Fibroblast of skin of left quadriceps (primary cell): Measurements from ENCODE around the gene LTB.
"Not testable (repeated sequence)": the region's sequence is repeated elsewhere in the genome, so short reads cannot be mapped to it uniquely, and the experiment has no call there.

ENCODE experiments used
- DNase-seq, 2 experiments: peaks; one replicate each; pipeline ENCODE4 v3.0.0-alpha.2; 2013; ENCODE audit warnings: low read depth in 2 of 2

LTB gene

DNA sequence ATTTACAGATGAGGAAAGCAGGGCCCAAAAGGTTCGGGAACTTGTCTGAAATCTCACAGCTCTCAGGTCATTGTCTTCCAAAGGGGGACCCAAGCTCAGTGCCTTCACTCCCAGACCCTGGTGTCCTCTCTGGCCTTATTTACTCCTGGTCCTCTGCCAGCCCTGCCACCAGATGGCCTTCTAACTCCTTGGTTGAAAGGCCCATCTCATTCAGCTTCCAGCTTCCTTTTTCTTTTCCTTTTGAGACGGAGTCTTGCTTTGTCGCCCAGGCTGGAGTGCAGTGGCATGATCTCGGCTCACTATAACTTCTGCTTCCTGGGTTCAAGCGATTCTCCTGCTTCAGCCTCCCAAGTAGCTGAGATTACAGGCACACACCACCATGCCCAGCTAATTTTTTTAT lies 30.9 kb downstream of the LTB start:
- not testable (repeated sequence) for DNase-seq

DNA sequence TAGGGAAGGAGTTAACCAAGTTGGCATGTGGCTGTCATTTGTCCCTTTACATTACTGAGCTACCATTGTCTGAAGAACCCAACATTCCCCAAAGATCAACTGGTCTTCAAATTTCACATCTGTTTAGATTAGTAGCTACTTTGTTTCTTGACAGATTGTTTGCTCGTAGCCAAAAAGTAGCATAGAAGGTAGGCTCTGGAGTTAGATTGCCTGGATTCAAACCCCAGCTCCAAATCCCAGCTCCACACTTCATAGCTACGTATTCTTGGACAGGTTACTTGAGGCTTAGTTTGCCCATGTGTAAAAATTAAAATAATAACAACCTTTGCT lies 33.7 kb downstream of the LTB start:
- DNase-seq: no peak

DNA sequence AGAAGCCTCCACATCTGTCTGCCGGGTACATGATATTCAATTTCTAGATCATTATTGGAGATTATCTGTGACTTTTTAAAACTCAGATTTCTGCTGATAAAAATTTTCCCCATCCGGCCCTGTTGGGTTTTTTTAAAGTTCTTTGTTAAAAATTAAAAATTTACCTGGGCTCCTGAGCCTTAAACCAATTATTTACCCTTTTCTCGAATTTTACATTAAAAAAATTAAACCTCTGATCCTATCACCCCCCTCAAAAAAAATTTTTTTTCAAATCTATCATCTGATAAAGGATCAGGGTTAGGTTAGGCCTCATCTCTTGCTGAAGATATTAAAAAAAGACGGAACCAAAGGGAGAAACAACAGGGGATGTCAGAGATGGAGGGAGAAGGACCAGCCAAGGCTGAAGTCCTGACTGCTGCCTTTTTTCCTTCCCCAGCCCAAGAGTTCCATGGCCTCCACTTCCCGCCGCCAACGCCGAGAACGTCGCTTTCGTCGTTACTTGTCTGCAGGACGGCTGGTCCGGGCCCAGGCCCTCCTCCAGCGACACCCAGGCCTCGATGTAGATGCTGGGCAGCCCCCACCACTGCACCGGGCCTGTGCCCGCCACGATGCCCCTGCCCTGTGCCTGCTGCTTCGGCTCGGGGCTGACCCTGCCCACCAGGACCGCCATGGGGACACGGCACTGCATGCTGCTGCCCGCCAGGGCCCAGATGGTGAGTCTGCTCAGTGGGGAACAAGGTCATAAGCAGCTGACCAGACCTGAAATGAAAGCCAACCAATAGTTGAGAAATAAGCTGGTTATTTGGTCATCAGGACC lies 34.3 kb downstream of the LTB start:
- no peak for DNase-seq

DNA sequence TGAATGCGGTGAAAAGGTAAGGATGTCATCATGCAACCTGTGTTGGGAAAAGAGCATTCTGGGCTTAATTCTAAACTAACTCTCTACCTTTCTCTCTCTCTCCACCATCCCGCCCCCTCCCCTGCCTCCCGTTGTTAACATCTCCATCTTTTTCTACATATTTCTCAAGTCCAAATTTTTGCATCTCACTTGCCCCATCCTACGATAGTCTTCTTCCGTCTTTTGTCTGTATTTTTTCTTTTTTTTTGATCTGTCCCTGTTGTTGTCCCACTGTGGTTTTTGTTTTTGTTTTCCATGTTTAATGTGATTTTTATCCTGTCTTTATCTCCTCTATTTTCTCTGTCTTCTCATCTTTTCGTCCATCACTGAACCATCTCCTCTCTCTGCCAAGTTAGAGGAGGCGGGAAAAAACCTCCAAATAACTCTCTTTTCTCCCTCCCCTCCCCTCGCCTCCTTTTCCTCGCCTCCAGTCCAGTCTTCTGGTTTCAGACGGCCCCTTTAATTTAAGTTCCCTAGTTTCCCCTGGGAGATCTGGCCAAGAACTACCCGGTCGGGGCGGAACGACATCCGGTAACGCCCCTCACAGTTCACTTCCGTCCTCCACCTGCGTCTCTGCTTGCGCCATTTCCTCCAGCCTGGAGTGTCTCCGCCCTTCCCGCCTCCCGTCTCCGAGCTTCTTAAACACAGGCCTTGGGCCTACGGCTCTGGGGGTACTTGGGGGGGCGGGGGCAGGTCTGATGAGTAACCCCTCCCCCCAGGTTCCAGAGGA lies 35.1 kb downstream of the LTB start, which contains the start of gene NFKBIL1:
Gene NFKBIL1, plus strand, starts transcription at position 651 of the 769 bp plus-strand sequence. Its CDS starts 87 bp downstream, at position 738.
- peak; percentile 96 to 97 for DNase-seq

- DNase-seq: peak; percentile 88
Observed at GRCh38 chr6:31546339-31546957, 35.8 kb downstream of the LTB start, which contains the start of gene ATP6V1G2. Gene ATP6V1G2 (minus strand): TSS chr6:31546608. CDS start chr6:31546559, 49 bp downstream.

- DNase-seq: no peak
Observed at GRCh38 chr6:31545291-31545690, 36.9 kb downstream of the LTB start.

GRCh38 chr6:31544676-31545075 lies 37.5 kb downstream of the LTB start:
- DNase-seq: no peak

GRCh38 chr6:31543639-31544038 lies 38.6 kb downstream of the LTB start:
- DNase-seq: no peak

DNA sequence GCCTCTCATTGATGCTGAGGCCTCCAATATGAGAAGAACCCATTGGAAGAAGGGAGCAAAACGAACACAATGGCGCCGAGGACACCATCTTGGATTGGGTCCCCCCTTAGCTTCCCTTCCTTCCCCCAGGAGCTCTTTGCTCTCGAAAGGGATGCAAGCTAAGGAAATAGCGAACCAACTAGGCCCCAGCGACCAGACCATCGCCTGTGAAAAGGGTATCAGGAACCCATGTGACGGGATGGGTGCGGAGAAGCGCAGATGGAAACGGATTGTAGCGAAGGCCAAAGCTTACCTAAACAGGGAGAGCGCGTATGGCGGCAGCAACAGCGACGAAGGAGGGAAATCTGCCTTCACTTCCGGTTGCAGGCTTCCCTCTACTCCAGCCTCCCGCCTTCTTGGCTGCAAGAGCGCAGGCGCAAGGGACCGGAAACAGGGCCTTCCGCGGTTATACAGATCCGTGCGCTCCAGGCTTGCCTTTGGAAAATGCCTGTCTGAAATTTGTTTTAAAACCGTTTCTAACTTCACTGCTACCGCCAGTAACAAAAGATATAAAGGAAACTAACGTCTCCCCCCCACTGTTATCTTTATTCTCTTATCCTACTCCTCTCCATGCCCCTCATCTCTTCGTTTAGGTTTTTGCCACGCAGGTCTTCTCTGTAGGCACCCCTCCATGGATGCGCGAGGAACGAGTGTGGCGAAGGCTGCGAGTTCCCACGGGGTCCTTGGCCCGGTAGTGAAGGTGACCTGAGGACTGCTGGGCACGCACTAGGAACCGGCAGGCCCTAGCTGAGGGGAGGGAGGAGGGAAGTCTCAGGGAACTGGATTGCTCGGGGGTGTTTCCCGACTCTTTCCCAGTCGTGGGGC lies 40.3 kb downstream of the LTB start, which contains the start of gene DDX39B:
Gene DDX39B, minus strand, starts transcription at position 346 of the 864 bp plus-strand sequence. CDS start 1,471 bp downstream, outside the sequence.
- peak; percentile 93 to 94 for DNase-seq

DNA sequence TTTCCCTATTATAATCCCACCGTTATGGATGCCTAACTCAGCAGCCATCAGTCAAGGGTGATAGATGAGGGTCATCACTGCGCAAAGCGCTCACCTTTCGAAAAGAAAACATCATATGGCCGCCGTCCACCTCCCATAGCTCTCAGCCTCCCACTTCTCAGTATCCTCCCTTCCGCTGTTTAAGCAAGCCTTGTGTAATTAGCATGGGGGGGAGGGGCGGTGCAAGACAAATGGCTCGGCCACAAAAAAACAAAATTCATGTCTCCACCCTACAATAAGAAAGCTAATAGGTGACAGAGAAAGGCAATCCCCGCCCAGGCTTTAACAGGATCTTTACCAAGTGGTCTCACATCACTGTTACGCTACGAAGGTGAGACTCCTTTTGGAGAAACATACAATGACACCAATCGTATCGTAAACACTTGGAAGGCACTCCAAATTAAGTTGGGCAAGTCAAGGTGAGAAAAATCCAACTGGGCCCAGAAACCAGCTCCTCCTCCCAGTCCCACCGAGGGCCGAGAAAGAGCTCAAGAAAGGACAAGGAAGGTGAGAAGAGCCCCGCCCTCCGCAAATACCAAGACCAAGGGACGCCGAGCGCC lies 41.1 kb downstream of the LTB start:
- no peak for DNase-seq

GRCh38 chr6:31540640-31541039 lies 41.6 kb downstream of the LTB start:
- no peak for DNase-seq

DNA sequence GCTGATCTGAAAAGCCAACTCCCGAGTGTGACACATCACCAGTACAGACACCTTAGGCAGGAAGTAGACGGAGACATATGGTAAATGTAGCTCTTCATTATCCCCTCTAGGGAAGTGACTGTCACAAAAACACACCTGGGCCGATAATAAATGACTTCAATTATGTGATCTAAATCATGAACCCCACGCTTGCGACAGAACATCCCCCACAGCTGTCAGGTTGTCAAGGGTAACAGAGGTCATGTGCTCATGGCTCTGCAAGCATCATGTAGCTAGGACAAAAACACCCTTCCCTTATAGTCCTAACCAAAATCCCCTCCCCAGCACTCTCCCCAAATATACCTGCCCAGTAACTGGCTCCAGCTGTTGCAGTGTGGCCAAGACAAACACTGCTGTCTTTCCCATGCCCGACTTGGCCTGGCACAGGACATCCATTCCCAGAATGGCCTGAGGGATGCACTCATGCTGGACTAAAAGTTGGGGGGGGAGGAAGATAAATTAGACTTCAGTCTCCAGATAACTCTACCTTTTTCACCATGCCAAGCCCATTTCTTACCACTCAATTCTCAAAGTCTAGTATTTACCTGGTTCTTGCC lies 43.3 kb downstream of the LTB start:
- no peak for DNase-seq

GRCh38 chr6:31535538-31536324 lies 46.5 kb downstream of the LTB start:
- DNase-seq: no peak

GRCh38 chr6:31534521-31535040 lies 47.6 kb downstream of the LTB start:
- DNase-seq: no peak

DNA sequence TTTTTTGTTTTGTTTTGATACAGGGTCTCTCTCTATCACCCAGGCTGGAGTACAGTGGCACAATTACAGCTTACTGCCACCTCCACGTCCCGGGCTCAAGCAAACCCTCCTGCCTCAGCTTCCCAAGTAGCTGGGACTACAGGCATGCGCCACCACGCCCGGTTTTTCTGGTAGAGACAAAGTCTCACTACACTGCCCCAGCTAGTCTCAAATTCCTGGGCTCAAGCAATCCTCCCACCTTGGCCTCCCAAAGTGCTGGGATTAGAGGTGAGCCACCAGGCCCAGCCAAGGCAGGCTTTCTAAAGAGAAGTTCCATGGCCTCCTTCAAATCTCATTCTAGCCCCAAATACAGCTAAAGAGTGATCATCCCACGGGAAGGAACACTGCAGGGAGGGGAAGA lies 48.2 kb downstream of the LTB start:
- no peak for DNase-seq

- DNase-seq: no peak
Observed at GRCh38 chr6:31533455-31533841, 48.8 kb downstream of the LTB start.

GRCh38 chr6:31532644-31533454 lies 49.4 kb downstream of the LTB start:
- no peak for DNase-seq

GRCh38 chr6:31531771-31532643 lies 50.2 kb downstream of the LTB start:
- no peak for DNase-seq
